Calu3 (cell line): ENCODE data around the gene TNPO1. TPM values are rescaled to one million over a fixed set of nuclear protein-coding genes. Genes with fewer than 3 reads are reported as not detected.

ENCODE experiments used
- BruUV-seq: library from RNA; stranded (reverse); fragments of 400-500 nt; replicated peaks from 2 replicates; lab custom pipeline; 2021; lab: Mats Ljungman, UMichigan
- CTCF ChIA-PET: fragments of 300-600 bp; sonication (Branson Sonifier 250); formaldehyde crosslinking; loops from one replicate; lab custom pipeline; 2022; ENCODE audit warnings: antibody characterized with exemption; lab: Charles Lee
- DNase-seq: peaks from one replicate; pipeline ENCODE4 v3.0.0; 2022
- H3K27ac Mint-ChIP-seq: one replicate; pipeline ENCODE4 v1.8.0; 2022; ENCODE audit warnings: mixed read lengths; ENCODE audit not compliant: unreplicated experiment
- H3K27me3 Mint-ChIP-seq: one replicate; pipeline ENCODE4 v1.8.0; 2022; ENCODE audit warnings: mixed read lengths; ENCODE audit not compliant: unreplicated experiment
- H3K36me3 Mint-ChIP-seq: one replicate; pipeline ENCODE4 v1.8.0; 2022; ENCODE audit warnings: mild to moderate bottlenecking, moderate library complexity, mixed read lengths; ENCODE audit not compliant: insufficient read depth, unreplicated experiment
- H3K4me1 Mint-ChIP-seq: one replicate; pipeline ENCODE4 v1.8.0; 2022; ENCODE audit warnings: mild to moderate bottlenecking, low read depth, mixed read lengths; ENCODE audit not compliant: unreplicated experiment
- H3K4me3 Mint-ChIP-seq: one replicate; pipeline ENCODE4 v1.8.0; 2022; ENCODE audit warnings: mild to moderate bottlenecking, low read depth, moderate library complexity, mixed read lengths; ENCODE audit not compliant: unreplicated experiment
- H3K9me3 Mint-ChIP-seq: one replicate; pipeline ENCODE4 v1.8.0; 2022; ENCODE audit warnings: low read depth, mixed read lengths; ENCODE audit not compliant: unreplicated experiment
- CTCF ChIP-seq: fragments of 200-600 bp; IDR thresholded peaks from one replicate; pipeline ENCODE4 v1.8.0; 2022; ENCODE audit warnings: antibody characterized with exemption; ENCODE audit not compliant: unreplicated experiment
- intact Hi-C: fragments of 100-400 bp; cut with micrococcal nuclease; formaldehyde crosslinking; loops from one replicate; pipeline ENCODE4 v1.10.0; 2022; ENCODE audit not compliant: unreplicated experiment
- microRNA-seq: library from miRNA; unstranded; fragments of <30 nt; microRNA quantifications from one replicate; pipeline ENCODE4 v1.2.0, GENCODE V29; 2022
- total RNA-seq: library from RNA; stranded (reverse); gene quantifications from 2 replicates; pipeline ENCODE4 v1.2.3, GENCODE V29; 2022

The TNPO1 gene
- total RNA-seq, 1 experiment from 2014 or later = 138 TPM

GRCh38 chr5:72957337-72957736 is 140.9 kb downstream of the TNPO1 start:
- Mint-ChIP-seq H3K27ac (peak overlapping the region; percentile 94), H3K4me3 (peak overlapping the region; percentile 93), H3K27me3 (no peaks in the 10 kb centered on the region), H3K9me3 (no peaks in the 10 kb centered on the region), H3K4me1 (peaks cover 33% of the 10 kb centered on the region), H3K36me3 (peaks cover 28% of the 10 kb centered on the region)
- BruUV-seq = no TSS peak
- intact Hi-C loops = loop anchor here (10.0 kb wide), 1 partner anchor 257 kb away; no protein-coding TSS in a partner anchor
- no peak for DNase-seq
- CTCF ChIA-PET = no interaction called here
- TF ChIP-seq CTCF = no peak

- Mint-ChIP-seq H3K9me3 (peaks cover 2% of the 10 kb centered on the region), H3K4me1 (peaks cover 24% of the 10 kb centered on the region), H3K36me3 (peaks cover 28% of the 10 kb centered on the region), H3K27me3 (no peaks in the 10 kb centered on the region), H3K4me3 (no peak overlapping the region), H3K27ac (no peak overlapping the region)
- TF ChIP-seq CTCF = no peak
- no peak for DNase-seq
- CTCF ChIA-PET = interaction anchor here (1.5 kb wide), 1 partner anchor 257 kb away, joined by 3 read pairs; no protein-coding TSS in a partner anchor
- intact Hi-C loops = loop anchor here (10.0 kb wide), 1 partner anchor 256 kb away; no protein-coding TSS in a partner anchor
- no TSS peak for BruUV-seq
Observed at GRCh38 chr5:72959257-72959656, 142.8 kb downstream of the TNPO1 start.

Small RNAs within 50 kb of the gene (microRNA-seq; reads per million reads assigned to microRNA genes)
- gene MIR4804 = 3.9 reads per million, percentile 7 among the genes with 10 or more reads in this experiment

Other genes with a start within 250 kb of the TNPO1 start
- 36.5 and 40.9 TPM in 2 replicates for gene FCHO2, start 139.4 kb downstream of the TNPO1 start, total RNA-seq